Activated effector memory CD4-positive, alpha-beta T cell treated with anti-CD3 and anti-CD28 coated beads, Interleukin-2, amount 50 U/mL, for 16 hours (primary cell): Measurements from ENCODE around the gene TANGO2.

Experiments
- DNase-seq: peaks from one replicate; pipeline ENCODE4 v3.0.0-alpha.2; 2020

The TANGO2 gene

DNA sequence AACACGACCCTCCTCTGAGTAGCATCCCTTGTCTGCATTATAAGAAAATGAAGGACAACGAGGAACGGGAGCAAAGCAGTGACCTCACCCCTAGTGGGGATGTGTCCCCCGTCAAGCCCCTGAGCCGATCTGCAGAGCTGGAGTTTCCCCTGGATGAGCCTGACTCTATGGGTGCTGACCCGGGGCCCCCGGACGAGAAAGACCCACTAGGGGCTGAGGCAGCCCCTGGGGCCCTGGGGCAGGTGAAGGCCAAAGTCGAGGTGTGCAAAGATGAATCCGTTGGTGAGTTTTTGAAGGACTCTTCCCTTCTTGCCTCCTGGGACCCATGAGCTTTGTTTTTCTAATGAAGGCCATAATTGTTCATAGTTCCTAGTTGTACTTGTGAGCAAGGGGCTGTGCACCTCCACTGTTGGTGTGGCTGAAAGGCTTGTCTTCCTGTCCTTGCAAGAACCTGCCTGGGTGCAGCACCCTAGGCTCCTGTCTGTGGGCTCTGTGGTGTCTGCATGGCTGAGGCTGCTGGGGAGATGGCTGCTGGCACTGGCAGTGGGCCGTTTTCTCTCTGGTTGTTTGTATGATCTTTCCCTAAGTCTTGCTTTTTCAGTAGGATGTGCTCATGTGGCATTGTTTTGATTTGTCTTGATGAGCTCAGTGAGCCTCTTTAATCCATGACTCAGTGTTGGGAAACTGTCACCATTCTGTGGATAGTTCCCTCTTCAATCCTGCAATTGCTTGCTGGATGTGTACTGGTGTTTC, 69.2 kb downstream of the TANGO2 start:
- no peak for DNase-seq

DNA sequence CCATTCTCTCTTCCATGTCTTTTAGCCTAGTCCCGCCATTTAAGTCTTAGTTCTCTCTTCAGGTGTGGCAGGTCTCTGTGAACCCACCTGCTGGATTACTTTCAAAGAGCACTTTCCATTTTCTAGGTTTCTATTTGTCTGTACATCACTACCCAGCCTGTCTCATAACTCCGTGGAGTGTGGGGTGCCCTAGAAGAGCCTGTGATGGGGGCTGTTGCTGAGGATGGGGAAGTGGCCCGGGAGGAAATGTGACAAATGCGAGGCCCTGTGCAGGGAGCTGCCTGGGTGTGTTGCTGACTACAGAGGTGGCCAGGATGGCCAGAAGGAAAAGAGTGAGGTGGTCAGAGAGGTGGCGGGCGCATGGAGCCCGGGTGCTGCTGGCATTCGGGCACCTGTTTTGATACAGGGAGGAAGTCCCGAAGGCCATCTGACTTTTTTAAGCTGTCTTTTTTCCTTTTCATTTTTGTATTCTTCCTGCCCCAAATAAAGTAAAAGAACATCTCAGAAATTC, 69.9 kb downstream of the TANGO2 start:
- no peak for DNase-seq

DNA sequence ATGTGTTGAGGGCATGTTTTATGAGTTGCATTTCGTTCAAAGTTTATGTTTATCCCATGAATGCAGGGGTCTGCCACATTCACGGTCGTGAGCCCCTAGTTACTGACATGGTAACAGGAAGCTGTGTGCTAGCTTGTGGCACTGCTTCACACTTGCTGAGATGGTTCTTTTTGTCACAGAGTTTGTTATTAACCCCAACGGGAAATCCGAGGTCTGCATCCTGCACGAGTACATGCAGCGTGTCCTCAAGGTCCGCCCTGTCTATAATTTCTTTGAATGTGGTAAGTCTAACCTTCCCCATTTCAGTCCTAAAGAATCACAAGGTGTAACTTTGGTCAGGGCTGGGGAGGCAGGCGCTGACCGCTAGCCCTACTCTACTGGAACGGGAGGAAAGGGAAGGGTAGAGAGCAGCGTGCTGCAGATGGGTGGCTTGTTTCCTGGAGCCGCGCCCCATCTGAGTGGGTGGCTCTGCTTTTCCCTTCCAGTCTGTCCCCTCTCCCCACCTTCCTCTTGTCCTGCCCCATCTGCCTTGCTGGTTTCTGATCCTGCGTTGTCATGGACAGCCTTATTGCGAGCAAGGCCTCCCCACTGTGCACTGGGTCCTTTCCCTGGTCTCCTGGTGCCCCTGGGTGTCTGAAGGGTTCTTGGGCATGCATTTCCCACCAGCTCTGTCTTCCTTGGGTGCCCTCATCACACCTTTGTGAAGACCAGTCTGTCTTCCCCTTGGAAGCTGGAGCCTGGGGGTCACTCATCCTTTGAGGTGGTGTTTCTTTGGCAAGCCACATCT, 71.0 kb downstream of the TANGO2 start:
- no peak for DNase-seq

DNA sequence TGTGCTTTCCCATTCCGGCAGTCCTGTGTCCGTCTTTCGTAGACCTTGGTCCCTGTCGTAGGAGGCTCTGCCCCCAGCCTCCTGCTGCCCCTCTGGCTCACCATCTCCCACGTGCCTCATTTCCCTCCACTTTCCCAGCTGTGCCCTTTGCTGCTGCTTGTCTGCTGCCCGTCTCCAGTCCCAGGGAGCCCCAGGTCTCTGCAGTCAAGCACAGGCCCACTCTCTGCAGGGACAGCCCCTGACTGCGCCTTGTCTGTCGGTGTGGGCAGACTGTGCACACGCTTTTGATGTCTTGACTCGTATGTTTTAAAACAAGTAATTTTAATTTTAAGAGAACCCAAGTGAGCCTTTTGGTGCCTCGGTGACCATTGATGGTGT, 71.6 kb downstream of the TANGO2 start:
- DNase-seq: no peak

DNA sequence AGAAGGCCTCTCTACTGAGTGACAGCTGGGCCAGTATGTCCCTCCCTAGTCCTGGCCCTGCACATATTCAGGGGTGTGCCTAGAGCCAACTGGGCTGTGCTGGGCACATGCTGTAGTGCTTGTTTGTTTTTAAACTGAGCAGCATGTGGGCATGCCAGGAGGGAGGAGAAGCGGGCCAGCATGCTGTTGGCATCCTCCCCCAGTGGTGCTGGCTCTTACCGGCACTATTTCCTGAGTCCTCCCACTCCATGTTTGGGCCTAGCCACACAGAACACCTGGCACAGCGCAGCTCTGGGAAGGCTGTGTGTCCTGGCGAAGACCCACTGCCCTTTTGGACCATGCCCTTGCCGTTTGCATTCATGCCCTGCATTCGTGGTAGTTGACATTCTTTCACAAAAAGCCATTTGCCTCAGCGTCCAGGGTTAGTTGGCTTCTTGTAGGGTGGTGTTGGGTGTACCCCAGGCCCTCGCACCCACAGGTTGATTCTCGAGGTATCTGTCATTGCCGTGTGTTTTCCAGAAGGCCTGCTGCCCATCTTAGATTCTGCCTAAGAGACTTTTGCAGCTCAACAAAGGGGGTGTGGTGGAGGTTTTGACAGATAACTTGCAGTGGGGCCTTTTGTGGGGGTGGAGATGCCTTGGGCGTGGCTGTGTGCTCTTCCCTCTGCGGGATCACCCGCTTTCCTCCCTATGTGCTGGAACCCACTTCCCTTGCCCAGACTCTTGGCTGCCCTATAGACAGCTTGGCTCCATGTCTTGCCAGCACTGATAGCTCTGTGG, 72.7 kb downstream of the TANGO2 start:
- peak; percentile 49 for DNase-seq

DNA sequence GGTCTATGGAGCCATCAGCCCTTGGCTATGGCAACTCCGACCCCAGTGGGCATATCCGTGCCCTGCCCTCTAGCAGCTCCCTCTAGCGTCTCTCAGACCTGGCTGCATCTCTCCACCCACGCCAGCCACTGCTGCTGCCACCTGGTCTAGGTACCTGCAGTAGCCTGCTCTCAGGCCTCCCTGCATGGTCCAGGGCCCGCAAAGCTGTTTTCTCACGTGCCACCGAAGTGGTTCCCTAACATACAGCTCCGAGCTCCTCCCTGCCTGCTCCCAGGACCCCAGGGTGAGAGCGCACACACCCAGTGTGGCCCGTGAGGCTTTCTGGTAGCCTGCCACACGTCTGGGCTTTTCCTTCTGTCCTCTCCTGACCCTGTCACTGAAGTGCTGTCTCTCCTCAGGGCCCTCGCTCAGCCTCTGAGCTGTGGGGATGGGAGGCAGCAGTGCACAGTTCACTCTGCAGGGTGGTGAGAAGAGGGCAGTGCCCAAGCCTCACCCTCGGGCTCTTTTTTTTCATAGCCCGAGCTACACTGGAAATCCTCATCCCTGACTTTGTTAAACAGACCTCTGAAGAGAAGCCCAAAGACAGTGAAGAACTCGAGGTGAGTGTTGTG, 73.4 kb downstream of the TANGO2 start:
- peak; percentile 58 for DNase-seq

DNA sequence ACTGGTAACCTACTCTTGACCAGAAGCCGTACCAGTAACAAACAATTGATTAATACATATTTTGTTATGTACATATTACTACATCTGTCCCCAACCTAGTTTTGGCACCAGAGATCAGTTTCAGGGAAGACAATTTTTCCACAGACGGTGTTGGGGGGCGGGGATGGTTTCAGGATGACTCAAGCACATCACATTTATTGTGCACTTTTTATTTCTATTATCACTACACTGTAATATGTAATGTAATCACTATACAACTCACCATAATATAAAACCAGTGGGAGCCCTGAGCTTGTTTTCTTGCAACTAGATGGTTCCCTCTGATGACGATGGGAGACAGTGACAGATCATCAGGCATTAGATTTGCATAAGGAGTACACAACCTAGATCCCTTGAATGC, 74.6 kb downstream of the TANGO2 start:
- peak; percentile 64 for DNase-seq

DNA sequence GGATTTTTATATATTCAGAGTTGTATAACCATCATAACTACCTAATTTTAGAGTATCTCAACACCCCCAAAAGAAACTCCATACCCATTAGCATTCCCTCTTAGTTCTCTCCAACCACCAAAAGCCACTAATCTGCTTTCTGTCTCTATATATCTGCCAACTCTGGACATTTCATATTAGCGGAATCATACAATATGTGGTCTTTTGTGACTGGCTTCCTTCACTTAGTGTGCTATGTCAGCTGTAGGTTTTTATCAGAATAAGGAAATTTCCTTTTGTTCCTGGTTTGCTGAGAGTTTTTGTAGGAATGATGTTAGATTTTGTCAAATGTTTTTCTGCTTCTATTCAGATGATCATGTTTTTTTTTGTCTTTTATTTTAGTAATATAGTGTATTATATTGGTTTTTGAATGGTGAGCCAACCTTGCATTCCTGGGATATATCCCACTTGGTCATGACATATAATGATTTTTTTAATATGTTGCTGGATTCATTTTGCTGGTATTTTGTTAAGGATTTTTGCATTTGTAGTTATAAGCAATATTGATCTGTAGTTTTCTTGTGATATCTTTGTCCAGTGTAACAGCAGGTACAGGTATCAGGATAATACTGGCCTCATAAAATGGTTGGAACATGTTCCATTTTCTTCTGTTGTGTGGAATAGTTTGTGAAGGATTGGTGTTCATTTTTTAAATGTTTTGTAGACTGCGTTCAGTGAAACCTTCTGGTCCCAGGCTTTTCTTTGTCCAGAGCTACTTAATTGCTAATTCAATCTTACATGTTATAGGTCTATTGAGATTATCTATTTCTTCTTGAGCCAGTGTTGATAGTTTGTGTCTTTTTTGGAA, 75.9 kb downstream of the TANGO2 start:
- DNase-seq: no peak

DNA sequence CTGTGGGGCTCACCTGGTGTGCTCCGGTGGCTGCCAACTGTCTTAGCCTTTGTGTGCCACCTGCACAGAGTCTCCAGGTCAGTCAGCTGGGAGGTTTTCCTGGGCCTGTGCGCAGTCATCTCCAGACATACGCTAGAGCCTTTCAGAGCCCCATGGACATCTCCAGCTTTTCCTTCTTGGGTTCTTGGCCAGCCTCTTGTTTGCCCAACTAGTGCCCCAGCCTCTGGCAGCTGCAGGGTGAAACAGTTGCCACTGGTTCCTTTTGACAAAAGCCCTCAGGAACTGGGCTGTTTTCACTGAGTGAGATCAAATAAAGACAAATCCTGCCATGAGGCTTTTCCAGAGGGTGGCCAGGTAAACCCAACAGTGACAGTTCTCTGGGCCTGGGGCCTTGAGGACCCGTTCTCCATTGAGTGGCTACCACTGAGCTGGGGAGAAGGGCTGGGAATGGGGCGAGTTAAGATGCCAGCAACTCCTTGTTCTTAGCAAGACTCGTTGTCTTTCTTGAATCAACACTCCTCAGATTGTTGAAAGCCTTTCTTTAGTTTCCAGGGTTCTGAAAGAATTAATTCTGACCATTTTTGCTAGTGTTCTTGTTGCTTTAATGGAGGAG, 78.3 kb downstream of the TANGO2 start:
- no peak for DNase-seq

DNA sequence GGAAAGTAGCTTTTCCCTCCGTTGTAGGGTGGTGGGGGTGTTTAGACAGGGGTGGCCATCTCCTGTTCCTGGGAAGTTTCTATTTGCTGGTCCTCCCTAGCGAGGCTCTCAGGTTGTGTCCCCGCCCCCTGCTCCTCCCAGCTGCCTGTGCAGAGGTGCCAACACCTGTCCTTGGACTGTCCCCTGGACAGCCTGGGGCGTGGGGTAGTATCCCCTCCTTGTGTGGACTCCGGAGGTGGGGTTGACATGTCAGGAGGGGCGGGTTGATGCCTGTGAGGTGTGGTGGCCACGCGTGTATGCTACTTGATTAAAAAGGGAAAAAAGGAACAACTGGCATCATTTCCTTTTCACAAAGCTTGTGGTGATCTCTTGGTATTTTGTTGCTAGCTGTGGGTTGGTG, 80.7 kb downstream of the TANGO2 start:
- DNase-seq: no peak

DNA sequence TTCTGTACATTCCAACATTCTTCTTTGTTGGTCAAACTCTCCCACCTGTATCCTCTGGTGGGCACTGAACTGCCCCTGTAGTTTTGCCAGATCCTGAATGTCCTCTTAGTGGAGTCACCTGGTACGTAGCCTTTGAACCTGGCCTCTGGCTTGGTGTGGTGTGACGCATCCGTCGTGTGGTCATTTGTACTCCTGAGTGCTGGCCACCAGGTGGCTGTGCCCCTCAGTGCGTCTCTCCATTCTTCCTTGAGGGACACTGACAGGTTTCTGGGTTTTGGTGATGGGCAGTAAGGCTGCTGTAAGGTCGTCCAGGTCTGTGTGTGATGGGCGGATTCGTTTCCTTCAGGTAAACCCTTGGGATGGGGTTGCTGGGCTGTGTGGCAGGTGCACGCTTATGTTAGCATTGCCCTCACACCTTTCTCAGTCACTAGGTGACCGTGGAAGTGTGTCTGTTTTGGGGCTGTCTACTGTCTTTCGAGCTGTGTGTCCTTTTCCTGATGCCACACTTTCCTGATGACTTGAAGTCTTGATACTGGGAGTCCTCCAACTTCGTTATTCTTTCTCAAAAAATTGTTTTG, 81.4 kb downstream of the TANGO2 start:
- DNase-seq: no peak

DNA sequence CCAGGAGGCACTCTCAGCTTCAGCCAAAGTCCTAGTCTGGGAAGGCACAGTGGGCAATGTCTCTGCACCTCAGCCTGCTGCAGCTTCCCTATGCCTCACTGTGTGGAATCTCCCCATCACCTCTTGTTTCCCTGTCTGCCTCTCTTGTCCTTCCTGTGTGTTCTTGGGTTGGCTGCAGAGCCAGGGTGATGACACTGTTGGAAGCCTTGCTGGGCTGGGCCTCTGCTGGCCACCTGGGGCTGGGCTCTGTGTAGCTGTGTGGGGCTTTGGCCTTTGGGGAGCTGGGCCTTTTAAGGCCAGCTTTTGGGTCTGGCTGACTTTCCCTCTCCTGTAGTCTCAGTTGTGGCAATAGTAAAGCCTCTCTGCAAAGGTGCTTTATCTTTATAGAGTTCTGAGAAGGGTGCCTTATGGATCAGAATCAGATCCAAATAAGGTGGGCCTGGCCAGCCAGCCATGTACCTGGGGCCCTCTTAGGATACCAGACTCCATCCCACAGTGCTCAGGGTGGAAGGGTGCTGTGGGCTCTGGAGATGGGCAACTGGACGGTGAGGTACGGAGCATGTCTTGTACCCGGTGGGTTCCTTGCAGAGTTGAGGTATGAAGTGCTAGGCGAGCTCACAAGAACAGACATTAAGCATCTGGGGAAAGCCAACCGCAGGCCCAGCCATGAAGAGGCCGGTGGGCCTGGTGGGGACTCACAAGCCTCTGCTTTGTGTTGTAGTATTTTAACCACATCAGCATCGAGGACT, 84.7 kb downstream of the TANGO2 start:
- no peak for DNase-seq

DNA sequence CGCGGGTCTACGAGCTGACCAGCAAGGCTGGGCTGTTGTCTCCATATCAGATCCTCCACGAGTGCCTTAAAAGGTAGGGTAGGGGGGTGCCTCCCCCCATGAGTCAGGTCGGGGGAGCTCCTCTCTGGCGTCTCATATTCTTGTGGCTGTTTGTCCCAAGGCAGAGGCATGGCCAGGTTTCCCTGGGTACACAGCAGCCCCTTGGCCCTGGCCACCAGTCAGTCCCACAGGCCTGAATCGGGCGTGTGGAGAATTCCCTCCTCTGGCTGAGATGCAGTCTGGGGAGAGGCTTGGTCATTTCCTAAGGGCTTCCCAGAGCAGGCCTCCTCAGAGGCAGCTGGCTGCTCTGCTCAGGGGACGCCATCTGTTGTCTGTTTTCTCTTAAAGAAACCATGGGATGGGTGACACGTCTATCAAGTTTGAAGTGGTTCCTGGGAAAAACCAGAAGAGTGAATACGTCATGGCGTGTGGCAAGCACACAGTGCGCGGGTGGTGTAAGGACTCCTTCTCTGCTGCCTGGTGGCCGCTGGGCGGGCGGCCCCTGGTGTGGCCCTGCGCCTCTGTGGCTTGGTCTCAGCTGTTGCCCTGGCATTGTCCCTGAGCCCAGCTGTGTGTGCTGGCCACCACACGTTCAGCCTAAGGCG, 85.4 kb downstream of the TANGO2 start:
- DNase-seq: no peak

DNA sequence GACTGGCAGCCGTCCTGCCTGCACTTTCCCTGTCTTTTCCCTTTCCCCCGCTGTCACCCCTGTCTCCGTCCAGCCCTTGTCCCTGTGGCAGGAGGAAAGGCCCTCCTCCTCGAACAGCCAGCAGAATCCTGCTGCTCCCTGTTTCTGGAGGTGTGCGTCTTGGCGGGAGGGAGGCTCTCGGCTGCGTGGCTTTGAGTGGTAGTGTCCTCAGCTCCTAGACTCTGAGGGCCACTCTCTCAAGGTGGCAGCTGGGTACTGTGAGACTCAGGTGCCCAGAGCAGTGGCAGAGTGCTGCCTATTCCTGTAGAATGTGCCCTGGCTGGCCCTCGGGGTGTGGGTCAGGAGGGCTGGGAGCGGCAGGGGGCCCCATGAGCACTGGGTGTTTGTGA, 85.9 kb downstream of the TANGO2 start:
- DNase-seq: no peak

DNA sequence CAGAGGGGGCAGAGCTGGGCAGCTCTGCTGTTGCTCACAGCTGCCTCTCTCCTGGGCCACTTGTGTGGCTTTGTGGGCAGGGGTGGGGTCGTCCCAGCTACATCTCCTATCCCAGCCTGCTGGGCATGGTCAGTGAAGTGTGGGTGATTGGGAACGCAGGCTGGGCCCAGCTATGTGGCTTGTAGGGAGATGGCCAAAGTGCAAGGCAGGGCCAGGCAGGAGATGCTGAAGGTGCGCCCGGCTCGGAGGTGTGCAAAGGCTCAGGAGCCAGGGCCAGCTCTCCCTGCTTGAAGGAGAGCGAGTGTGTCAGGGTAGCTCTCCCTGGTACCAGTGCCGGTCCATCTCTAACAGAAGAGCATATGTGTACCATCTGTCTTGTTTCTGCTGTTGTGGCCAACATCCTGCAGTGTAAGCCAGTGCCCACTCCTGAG, 86.6 kb downstream of the TANGO2 start:
- no peak for DNase-seq

DNA sequence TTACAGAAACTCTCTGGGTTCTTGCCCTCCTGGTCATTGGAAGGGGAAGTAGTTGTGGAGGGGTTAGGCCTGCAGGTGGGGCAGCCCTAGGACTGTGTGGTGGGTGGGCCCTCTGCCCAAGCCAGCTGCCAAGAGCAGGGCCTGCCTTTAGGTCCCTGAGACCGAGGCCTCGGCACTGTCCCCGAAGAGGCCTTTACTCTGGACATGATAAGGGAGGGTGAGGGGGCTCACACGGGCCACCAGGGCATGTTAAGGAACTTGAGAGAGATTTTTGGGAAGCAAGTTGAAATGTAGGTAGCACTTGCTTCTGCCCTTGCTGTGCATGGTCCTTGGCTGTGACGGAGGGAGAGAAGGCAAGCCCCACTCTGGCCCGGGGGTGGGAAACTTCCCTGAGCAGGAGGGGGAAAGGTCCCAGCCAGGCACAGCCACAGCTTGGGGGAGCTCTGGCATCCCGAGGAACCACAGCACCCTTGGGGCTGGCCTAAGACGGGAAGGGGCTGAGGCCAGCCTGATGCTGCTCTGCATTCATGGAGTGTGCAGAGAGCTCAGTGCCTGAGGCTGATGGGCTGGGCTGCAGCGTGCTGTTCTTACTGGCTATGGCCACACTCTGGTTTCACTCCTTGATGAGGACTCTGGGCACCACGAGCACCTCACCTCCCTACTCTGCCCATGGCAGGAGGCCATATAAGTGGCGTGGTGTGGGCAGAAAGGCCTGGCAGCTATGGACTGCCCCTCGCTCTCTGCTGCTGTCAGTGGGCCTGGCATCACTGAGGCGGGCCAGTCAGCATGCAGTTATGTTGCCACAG, 87.2 kb downstream of the TANGO2 start:
- no peak for DNase-seq

DNA sequence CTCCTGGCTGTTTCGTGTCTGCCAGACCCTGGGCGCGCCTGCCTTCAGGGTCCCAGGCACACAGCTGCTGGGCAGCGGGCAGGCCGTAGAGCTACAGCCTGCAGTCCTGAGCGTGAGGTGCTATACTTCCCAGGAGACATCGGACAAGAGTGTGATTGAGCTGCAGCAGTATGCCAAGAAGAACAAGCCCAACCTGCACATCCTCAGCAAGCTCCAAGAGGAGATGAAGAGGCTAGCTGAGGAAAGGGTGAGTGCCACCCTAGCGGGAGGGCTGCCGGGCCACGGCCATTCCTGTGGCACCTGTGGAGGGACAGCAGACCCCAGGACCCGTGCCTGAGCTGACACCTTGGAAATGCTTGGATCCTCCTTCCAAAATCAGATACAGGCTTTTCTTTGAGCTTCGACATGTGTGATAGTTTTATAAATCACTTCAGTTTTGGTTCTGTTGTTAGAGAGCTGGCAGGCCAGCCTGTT, 87.9 kb downstream of the TANGO2 start:
- no peak for DNase-seq

DNA sequence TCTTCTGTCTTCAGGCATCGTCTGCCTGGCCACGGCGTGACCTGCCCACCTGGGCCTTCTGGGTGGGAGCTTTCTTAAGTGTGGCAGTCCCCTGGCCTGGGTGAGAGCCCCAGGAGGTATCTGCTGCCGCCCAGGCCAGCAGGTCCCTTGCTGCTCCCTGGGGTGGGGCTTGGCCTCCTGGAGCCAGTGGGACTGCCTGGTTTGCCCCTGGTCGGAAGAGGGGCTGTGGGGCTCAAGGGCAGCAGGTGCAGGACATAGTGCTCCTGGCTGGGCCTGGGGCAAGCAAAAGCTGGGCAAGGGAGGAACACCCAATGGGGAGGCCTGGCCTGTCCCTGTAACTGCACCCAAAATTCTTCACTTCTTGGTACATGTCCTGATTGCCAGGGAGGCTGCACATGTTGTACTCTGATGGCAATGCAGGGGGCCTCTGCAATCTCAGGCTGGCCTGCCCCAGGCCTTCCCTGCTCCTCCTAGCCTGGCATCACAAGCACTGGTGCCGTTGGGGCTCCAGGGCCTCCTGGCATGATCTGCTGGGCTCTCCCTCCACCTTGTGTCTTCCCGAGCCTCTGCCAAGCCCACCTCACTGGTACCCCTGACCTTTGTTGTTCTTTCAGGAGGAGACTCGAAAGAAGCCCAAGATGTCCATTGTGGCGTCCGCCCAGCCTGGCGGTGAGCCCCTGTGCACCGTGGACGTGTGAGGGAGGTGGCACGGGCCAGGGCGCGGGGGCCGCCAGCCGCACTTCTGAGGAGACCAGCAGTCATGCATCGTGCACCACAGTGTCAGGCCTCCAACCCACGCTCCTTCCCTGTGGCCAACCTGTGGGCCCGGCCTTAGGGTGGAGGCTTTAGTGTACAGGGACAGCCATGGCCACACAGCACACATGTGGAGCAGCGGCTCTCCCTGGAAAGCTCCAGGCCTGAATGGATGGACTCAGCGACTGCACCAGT, 88.8 kb downstream of the TANGO2 start:
- DNase-seq: no peak
